Right atrium auricular region (tissue), 2 donors: ENCODE measurements around the gene HOMER2. TPM values are rescaled to one million over a fixed set of nuclear protein-coding genes. Genes with fewer than 3 reads are reported as not detected.

Experiments used
- DNase-seq: peaks from one replicate; pipeline ENCODE4 v3.0.0-alpha.2; 2019; ENCODE audit warnings: low spot score
- H3K27ac ChIP-seq, 2 donors: fragments of 200-600 bp; sonication (generic); 1 replicate in 1 of 2; 2 replicates in 1 of 2; pipeline ENCODE4 v1.5.1; 2016 to 2019
- H3K27me3 ChIP-seq, 2 donors: fragments of 200-600 bp; sonication (generic); one replicate each; pipeline versions ENCODE4 v1.5.1 to v1.6.0; 2017 to 2019
- H3K36me3 ChIP-seq: fragments of 200-600 bp; sonication (generic); one replicate; pipeline ENCODE4 v1.5.1; 2016
- H3K4me1 ChIP-seq, 2 donors: fragments of 200-600 bp; sonication (generic); one replicate each; pipeline versions ENCODE4 v1.5.1 to v1.6.0; 2017 to 2019
- H3K4me3 ChIP-seq, 2 donors: fragments of 200-600 bp; sonication (generic); 1 replicate in 1 of 2; 2 replicates in 1 of 2; pipeline ENCODE4 v1.5.1; 2017 to 2019; ENCODE audit warnings: mild to moderate bottlenecking in 1 of 2, moderate library complexity in 1 of 2
- H3K9me3 ChIP-seq, 2 donors: fragments of 200-600 bp; sonication (generic); one replicate each; pipeline ENCODE4 v1.5.1; 2019
- total RNA-seq, 2 donors: library from RNA; depleted of rRNA; stranded (reverse); fragments of >200 nt; gene quantifications; one replicate each; pipeline ENCODE4 v1.1.0, GENCODE V29; 2016
- TF ChIP-seq, protein P1 (sequence below), 2 donors: fragments of 200-600 bp; sonication (generic); IDR thresholded peaks; one replicate each; pipeline ENCODE4 v1.5.1; 2019; ENCODE audit warnings: antibody characterized with exemption in 2 of 2

Gene HOMER2
- total RNA-seq, 2 donors from 2014 or later: 18.3 to 24.8 TPM

DNA sequence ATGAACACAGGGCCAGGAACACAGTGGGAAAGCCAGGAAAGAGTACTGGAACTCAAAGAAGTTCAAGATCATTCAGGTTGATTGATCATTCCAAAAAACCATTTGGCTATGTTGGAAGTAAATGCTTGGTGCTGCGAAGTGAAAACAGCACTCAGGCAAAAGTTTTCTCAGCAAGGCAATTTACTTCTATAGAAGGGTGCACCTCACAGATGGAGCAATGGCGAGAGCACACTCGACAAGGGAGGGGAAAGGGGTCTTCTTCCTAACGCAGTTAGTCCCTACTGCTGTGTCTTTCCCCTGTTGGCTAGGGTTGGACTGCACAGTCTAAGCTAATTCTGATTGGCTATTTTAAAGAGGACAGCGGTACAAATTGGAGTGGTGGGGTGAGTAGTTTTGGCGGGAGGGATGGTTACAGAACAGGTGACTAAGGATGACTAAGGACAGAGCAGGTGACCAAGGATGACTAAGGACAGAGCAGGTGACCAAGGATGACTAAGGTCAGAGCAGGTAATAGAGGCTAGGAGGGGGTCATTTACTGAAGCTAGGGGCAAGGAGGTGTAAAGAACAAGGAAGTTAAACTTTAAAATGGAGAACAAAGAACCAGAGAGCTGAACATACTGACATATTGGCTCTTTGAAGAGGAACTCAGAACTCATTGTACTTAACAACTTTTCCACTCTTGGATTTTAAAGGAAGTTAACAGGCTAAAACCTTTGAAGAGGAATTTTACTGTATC, 43.3 kb downstream of the HOMER2 start:
- DNase-seq: no peak
- Histone ChIP-seq H3K4me3 (no peak overlapping the region), H3K27ac (no peak overlapping the region), H3K36me3 (no peaks in the 10 kb centered on the region), H3K27me3 (no peaks in the 10 kb centered on the region), H3K9me3 (no peaks in the 10 kb centered on the region), H3K4me1 (no peaks in the 10 kb centered on the region)
- TF ChIP-seq, protein P1, sequence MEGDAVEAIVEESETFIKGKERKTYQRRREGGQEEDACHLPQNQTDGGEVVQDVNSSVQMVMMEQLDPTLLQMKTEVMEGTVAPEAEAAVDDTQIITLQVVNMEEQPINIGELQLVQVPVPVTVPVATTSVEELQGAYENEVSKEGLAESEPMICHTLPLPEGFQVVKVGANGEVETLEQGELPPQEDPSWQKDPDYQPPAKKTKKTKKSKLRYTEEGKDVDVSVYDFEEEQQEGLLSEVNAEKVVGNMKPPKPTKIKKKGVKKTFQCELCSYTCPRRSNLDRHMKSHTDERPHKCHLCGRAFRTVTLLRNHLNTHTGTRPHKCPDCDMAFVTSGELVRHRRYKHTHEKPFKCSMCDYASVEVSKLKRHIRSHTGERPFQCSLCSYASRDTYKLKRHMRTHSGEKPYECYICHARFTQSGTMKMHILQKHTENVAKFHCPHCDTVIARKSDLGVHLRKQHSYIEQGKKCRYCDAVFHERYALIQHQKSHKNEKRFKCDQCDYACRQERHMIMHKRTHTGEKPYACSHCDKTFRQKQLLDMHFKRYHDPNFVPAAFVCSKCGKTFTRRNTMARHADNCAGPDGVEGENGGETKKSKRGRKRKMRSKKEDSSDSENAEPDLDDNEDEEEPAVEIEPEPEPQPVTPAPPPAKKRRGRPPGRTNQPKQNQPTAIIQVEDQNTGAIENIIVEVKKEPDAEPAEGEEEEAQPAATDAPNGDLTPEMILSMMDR (IDR thresholded peaks at IDR 0.05): no peak

DNA sequence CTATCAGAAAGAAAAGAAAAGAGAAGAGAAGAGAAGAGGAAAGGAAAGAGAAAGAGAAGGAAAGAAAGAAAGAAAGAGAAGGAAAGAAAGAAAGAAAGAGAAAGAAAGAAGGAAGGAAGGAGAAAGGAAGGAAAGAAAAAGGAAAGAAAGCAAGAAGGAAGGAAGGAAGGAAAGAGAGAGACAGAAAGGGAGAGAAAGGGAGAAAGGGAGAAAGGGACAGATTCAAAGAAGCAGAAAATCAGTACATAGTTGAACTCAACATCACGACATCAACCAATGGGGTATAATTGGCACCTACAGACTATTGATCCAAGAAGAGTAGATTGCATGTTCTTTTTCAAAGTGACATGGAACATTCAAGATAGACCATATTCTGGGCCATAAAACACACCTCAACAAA, 45.2 kb downstream of the HOMER2 start:
- H3K4me3 ChIP-seq: no peak overlapping the region
- no peaks in the 10 kb centered on the region for H3K36me3 ChIP-seq
- DNase-seq: no peak
- H3K9me3 ChIP-seq: no peaks in the 10 kb centered on the region
- TF ChIP-seq, protein P1 (IDR thresholded peaks at IDR 0.05): no peak
- H3K27ac ChIP-seq: no peak overlapping the region
- H3K27me3 ChIP-seq: no peaks in the 10 kb centered on the region
- H3K4me1 ChIP-seq: no peaks in the 10 kb centered on the region

DNA sequence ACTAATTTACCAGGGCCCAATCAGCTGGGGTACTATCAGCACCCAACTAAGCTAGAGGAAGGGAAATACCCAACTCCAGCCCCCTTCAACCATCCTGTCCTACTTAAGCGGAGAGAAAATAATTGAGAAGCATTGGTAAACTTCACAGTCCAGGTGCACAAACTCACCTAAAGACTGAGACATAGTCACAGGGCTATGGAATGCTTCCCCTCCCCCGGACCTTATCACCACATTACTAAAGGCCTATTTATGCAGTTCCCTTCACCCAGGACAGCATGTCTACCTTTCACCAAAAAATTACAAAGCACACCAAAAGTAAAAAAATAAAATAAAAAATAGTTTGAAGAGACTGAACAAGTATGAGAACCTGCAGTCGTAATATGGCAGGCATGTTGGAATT, 47.9 kb downstream of the HOMER2 start:
- TF ChIP-seq, protein P1 (IDR thresholded peaks at IDR 0.05): no peak
- Histone ChIP-seq H3K4me1 (no peaks in the 10 kb centered on the region), H3K27ac (no peak overlapping the region), H3K36me3 (no peaks in the 10 kb centered on the region), H3K4me3 (no peak overlapping the region), H3K27me3 (no peaks in the 10 kb centered on the region), H3K9me3 (no peaks in the 10 kb centered on the region)
- no peak for DNase-seq

DNA sequence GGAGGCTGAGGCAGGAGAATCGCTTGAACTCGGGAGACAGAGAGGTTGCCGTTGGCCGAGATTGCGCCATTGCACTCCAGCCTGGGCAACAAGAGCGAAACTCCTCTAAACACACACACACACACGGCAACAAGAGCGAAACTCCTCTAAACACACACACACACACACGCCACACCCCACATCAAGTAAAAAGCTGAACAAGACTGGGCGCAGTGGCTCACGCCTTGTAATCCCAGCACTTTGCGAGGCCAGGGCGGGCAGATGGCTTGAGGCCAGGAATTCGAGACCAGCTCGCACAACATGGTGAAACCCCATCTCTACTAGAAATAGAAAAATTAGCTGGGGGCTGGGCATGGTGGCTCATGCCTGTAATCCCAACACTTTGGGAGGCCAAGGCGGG, 49.0 kb downstream of the HOMER2 start:
- Histone ChIP-seq H3K27ac (no peak overlapping the region), H3K4me3 (no peak overlapping the region), H3K27me3 (no peaks in the 10 kb centered on the region), H3K4me1 (no peaks in the 10 kb centered on the region), H3K9me3 (no peaks in the 10 kb centered on the region), H3K36me3 (no peaks in the 10 kb centered on the region)
- DNase-seq: no peak
- TF ChIP-seq, protein P1 (IDR thresholded peaks at IDR 0.05): no peak

DNA sequence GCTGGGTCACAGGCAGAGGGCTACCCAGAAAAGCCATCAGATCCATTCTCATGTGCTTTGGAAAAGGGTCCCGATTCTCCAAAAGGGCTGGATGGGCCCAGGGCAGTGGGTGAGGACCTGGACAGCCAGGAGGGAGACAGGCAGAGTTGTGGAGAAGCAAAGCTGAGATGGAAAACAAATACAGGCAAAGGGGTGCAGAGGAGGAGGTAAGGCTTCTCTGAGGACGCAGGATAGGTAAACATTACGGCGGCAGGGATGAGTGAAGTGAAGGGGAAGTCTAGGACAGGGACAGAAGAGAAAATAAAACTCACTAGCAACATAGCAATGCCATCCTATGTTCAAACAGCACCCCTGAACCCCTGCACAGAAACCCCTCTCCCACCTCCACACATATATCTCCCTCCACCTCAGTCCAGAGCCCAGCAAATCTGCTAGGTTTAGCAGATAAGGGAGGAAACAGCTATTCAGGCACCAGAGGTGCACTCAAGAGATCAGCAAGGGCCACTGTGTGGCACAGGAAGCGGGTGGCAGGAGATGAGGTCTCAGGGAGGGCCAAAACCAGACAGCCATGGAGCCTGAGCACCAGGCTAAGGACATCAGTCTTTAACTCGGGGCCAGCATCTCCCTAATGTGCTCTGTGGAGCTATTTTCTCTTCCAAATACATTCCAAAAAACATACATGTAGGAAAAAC, 51.3 kb downstream of the HOMER2 start:
- no peaks in the 10 kb centered on the region for H3K4me1 ChIP-seq
- no peak for DNase-seq
- no peak overlapping the region for H3K27ac ChIP-seq
- TF ChIP-seq, protein P1 (IDR thresholded peaks at IDR 0.05): no peak
- H3K4me3 ChIP-seq: no peak overlapping the region
- no peaks in the 10 kb centered on the region for H3K9me3 ChIP-seq
- H3K27me3 ChIP-seq: no peaks in the 10 kb centered on the region
- no peaks in the 10 kb centered on the region for H3K36me3 ChIP-seq
